ENCODE data around the gene PLA1A.

PLA1A gene

DNA sequence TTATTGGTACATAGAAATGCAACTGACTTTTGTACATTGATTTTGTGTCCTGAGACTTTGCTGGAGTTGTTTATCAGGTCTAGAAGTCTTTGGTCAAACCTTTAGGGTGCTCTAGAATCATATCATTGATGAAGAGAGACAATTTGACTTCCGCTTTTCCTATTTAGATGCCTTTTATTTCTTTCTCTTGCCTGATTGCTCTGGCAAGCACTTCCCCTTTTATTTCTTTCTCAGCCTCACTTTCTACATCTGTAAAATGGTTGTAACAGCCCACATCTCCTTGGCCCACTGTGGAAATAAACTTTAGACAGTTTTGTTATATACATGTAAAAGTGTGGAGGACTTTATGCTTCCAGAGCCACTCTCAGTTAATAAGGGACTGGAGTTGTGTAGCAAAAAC lies 14.0 kb downstream of the PLA1A start:
- ChIA-PET POLR2A (no interaction called here), CTCF (no interaction called here)
- H3K4me3 ChIP-seq (ENCODE audit: low read depth, low read length): no peak overlapping the region
- no peak for DNase-seq (ENCODE audit: low read depth, low spot score)
- TF ChIP-seq, protein P1, sequence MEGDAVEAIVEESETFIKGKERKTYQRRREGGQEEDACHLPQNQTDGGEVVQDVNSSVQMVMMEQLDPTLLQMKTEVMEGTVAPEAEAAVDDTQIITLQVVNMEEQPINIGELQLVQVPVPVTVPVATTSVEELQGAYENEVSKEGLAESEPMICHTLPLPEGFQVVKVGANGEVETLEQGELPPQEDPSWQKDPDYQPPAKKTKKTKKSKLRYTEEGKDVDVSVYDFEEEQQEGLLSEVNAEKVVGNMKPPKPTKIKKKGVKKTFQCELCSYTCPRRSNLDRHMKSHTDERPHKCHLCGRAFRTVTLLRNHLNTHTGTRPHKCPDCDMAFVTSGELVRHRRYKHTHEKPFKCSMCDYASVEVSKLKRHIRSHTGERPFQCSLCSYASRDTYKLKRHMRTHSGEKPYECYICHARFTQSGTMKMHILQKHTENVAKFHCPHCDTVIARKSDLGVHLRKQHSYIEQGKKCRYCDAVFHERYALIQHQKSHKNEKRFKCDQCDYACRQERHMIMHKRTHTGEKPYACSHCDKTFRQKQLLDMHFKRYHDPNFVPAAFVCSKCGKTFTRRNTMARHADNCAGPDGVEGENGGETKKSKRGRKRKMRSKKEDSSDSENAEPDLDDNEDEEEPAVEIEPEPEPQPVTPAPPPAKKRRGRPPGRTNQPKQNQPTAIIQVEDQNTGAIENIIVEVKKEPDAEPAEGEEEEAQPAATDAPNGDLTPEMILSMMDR (IDR thresholded peaks at IDR 0.05; ENCODE audit: insufficient read depth, low read length, missing control alignments): no peak

DNA sequence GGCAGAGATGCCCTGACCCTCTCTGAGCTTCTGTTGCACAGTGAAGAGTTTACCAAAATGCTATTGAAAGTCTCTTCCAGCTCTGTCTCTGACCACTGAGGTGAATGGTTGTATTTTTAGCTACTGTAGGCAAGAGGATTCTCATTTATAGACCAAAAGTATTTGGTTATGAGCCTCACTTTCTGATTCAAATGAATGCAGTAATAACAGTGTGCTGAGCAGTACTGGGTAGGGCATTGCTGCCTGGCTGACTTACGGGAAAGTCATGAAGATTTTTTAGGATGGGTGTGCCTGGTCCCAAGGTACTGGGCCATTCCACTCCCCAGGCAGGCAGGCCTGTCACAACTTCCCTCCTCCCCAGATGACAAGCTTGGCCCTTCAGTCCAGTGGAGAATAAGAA lies 15.5 kb downstream of the PLA1A start:
- POLR2A ChIA-PET: no interaction called here
- CTCF ChIA-PET: interaction anchor here (0.8 to 2.6 kb wide), 3 partner anchors 9 to 68 kb away, joined by 4 to 7 read pairs (median 5); no protein-coding TSS in a partner anchor

DNA sequence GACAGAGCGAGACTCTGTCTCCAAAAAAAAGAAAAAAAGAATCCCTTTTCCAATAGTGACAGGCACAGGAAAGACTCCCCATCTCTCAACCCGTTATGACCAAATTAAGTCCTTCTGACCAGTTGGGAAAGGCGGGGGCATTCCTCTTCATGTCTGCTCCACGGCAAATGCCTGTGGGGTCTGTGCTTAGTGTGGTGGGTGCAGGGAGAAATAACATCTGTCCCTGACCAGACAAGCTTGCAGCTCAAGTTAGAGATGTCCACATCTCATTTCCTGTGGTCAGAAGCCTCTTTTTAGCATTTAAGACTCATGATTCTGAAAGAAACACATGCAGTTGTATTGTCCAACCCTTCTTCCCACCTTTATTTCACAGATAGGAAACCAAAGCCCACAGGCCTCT lies 16.2 kb downstream of the PLA1A start:
- ChIA-PET POLR2A (no interaction called here), CTCF (interaction anchor here (2.6 kb wide), 1 partner anchor 13 kb away, joined by 7 read pairs; no protein-coding TSS in a partner anchor)
- TF ChIP-seq, protein P1 (IDR thresholded peaks at IDR 0.05; ENCODE audit: insufficient read depth, low read length, missing control alignments): no peak
- no peak overlapping the region for H3K4me3 ChIP-seq (ENCODE audit: low read depth, low read length)
- DNase-seq (ENCODE audit: low read depth, low spot score): no peak

More for the DNA sequence above, 15.5 kb downstream of the PLA1A start:
- no peak overlapping the region for H3K4me3 ChIP-seq (ENCODE audit: low read depth, low read length)
- DNase-seq (ENCODE audit: low read depth, low spot score): no peak
- TF ChIP-seq, protein P1 (IDR thresholded peaks at IDR 0.05; ENCODE audit: insufficient read depth, low read length, missing control alignments): no peak

DNA sequence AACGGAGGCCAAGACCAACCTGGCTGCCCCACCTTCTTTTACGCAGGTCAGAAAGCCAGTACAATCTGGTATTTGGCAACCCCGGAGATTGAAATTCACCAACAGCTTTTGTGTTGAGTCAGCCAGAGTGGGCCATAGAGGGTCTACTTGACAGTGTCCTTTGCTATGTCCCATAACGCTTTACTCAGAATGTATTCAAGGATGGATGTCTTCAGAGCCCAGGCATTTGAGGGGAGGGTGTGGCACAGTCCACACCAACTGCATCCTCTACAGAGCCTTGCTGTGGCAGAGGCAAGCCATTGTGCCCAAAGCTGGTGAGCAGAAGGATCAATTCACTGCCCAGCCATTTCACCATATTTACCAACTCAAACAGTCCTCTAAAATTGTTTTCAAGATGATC lies 18.4 kb downstream of the PLA1A start:
- H3K4me3 ChIP-seq (ENCODE audit: low read depth, low read length): no peak overlapping the region
- DNase-seq (ENCODE audit: low read depth, low spot score): no peak
- POLR2A ChIA-PET: no interaction called here
- CTCF ChIA-PET: interaction anchor here (0.8 kb wide), 1 partner anchor 13 kb away, joined by 3 read pairs; no protein-coding TSS in a partner anchor
- TF ChIP-seq, protein P1 (IDR thresholded peaks at IDR 0.05; ENCODE audit: insufficient read depth, low read length, missing control alignments): no peak

DNA sequence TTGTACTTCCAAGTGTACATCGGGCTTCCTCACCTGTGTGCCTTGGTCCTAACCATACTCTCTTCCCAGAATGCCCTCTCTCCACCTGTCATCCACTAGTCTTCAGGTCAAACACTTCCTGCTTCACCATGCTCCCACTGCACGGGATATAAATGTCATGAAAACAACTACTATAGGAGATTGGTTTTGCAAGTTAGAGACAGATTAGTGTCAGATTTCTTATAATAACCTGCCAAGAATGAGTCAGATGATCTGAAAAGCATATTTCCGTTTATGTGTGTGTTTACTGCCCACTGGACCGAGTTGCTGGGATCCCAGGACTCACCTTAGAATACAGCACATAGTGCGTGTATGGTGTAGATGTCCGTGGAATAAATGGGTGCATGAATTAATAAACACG lies 21.4 kb downstream of the PLA1A start:
- no peak for DNase-seq (ENCODE audit: low read depth, low spot score)
- POLR2A ChIA-PET: no interaction called here
- no peak overlapping the region for H3K4me3 ChIP-seq (ENCODE audit: low read depth, low read length)
- CTCF ChIA-PET: no interaction called here
- TF ChIP-seq, protein P1 (IDR thresholded peaks at IDR 0.05; ENCODE audit: insufficient read depth, low read length, missing control alignments): no peak

DNA sequence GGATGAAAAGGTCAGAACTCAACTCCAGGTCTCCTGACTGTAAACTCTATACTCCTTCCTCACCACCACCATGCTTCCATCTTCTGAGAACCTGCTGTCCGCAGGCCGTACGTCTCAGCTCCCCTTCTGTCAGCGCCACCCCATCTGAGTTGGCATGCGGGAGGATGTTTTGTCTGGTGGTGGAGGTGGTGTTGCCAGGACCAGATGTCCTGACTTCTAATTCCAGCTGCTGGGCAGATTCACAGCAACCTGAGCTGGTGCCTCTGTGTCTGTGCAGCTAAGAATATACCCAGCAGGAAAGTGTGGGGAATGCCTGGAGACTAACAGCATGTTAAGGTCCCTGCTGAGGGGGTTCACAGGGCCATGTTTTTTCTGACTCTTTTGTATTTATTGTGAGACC lies 23.2 kb downstream of the PLA1A start:
- no peak for DNase-seq (ENCODE audit: low read depth, low spot score)
- ChIA-PET POLR2A (no interaction called here), CTCF (no interaction called here)
- TF ChIP-seq, protein P1 (IDR thresholded peaks at IDR 0.05; ENCODE audit: insufficient read depth, low read length, missing control alignments): no peak
- H3K4me3 ChIP-seq (ENCODE audit: low read depth, low read length): no peak overlapping the region

Measured in AG04449 (cell line).